SJCRH30 (cell line): ENCODE results near the gene SLF2. TPM values are rescaled to one million over a fixed set of nuclear protein-coding genes. Genes with fewer than 3 reads are reported as not detected.
A peak's percentile ranks its signal among the peaks of the same experiment; 100 is the strongest.
"Not testable (repeated sequence)": the region's sequence is repeated elsewhere in the genome, so short reads cannot be mapped to it uniquely, and the experiment has no call there.

Source experiments
- DNase-seq, 2 experiments: peaks; one replicate each; pipeline ENCODE4 v3.0.0-alpha.2; 2015 to 2020
- H3K27ac ChIP-seq: fragments of 250-450 bp; sonication (Bioruptor Pico); 2 replicates; pipeline ENCODE4 v1.5.1; 2020; ENCODE audit warnings: mild to moderate bottlenecking, moderate library complexity
- H3K27me3 ChIP-seq: fragments of 250-450 bp; sonication (Bioruptor Pico); 2 replicates; pipeline ENCODE4 v1.5.1; 2020; ENCODE audit warnings: mild to moderate bottlenecking, moderate library complexity
- H3K36me3 ChIP-seq: fragments of 250-450 bp; sonication (Bioruptor Pico); 2 replicates; pipeline ENCODE4 v1.5.1; 2020; ENCODE audit warnings: mild to moderate bottlenecking, moderate library complexity
- H3K4me1 ChIP-seq: fragments of 250-450 bp; sonication (Bioruptor Pico); 2 replicates; pipeline ENCODE4 v1.5.1; 2020; ENCODE audit warnings: mild to moderate bottlenecking, moderate library complexity
- H3K4me3 ChIP-seq: fragments of 250-450 bp; sonication (Bioruptor Pico); 2 replicates; pipeline ENCODE4 v1.5.1; 2020; ENCODE audit warnings: mild to moderate bottlenecking, moderate library complexity
- H3K9me3 ChIP-seq: fragments of 250-450 bp; sonication (Bioruptor Pico); replicated peaks from 2 replicates; pipeline ENCODE4 v1.5.1; 2020; ENCODE audit warnings: mild to moderate bottlenecking, moderate library complexity
- total RNA-seq: library from RNA; depleted of rRNA; stranded (reverse); fragments of >200 nt; shearing (Covaris generic); gene quantifications from 2 replicates; pipeline ENCODE4 v1.2.3, GENCODE V29; 2014

Gene SLF2
- total RNA-seq, 1 experiment from 2014 or later: 257 TPM

- no peaks in the 10 kb centered on the region for H3K9me3 ChIP-seq
- no peaks in the 10 kb centered on the region for H3K27me3 ChIP-seq
- no peaks in the 10 kb centered on the region for H3K36me3 ChIP-seq
- H3K4me1 ChIP-seq: peaks cover 26% of the 10 kb centered on the region
- DNase-seq: no peak
- H3K27ac ChIP-seq: no peak overlapping the region
- H3K4me3 ChIP-seq: no peak overlapping the region
Measured at GRCh38 chr10:100874702-100875483, 37.9 kb upstream of the SLF2 start.

- H3K9me3 ChIP-seq: no peaks in the 10 kb centered on the region
- peaks cover 31% of the 10 kb centered on the region for H3K4me1 ChIP-seq
- no peaks in the 10 kb centered on the region for H3K27me3 ChIP-seq
- H3K36me3 ChIP-seq: no peaks in the 10 kb centered on the region
- H3K4me3 ChIP-seq: no peak overlapping the region
- no peak for DNase-seq
- H3K27ac ChIP-seq: no peak overlapping the region
Measured at GRCh38 chr10:100875484-100876166, 37.1 kb upstream of the SLF2 start.

DNA sequence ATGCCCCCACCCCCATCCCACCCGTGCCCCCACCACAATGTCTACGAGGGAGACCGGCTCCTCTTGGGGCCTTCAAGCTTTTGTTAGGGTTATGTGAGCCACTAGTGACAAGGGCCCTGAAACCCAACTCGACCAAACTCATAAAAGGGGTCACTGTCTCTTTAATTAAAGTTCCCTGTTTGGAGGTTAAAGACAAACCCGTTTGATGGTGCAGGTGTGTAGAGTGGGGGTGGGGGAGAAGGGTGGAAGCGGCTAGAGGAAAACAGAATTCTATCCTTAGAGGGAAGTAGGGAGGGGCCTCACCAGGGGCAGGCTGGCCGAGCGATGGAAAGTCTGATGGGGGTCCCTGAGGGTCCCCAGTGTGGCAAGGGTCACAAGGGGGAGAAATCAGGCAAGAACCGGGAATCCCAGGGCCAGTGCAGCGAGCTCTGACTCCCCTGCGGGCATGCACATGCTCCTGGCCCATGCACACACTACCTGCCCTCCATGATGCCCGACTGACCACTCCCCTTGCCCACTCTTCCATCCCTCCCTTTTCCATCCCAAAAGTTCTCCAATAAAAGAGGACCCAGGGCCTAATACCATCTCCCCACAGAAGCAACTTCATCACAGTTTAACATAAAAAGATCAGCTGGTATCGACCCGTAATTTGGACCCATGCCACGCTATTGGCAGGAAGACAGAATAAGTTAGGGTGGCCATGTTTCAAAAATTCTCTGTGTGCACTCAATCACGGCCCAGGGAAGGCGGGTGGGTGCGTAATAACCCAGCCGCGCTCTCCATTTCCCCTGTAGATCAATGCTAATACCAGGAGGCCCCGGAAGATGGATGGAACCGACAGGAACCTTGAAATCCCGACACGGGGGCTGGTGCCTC is 35.9 kb upstream of the SLF2 start:
- Histone ChIP-seq H3K4me3 (no peak overlapping the region), H3K27me3 (no peaks in the 10 kb centered on the region), H3K36me3 (no peaks in the 10 kb centered on the region), H3K27ac (no peak overlapping the region), H3K9me3 (no peaks in the 10 kb centered on the region), H3K4me1 (peaks cover 42% of the 10 kb centered on the region)
- DNase-seq: no peak

DNA sequence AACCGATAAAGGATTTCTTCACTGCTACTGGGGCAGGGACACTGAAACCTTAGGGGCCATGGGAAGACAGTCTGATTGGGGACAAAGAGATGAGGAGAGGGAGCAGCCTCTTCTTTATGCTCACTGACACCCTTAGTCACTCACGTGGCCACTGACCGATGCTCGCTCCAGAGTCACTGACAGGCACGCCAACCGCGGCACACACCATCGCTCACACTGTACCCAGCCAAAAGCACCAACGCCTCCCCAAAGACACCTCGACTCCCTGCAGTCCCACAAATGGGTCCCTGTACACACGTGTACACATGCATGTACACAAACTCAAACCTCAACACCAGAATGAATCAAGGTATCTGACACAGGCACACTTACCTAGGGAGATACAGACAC is 35.3 kb upstream of the SLF2 start:
- H3K27ac ChIP-seq: no peak overlapping the region
- H3K36me3 ChIP-seq: no peaks in the 10 kb centered on the region
- H3K4me3 ChIP-seq: no peak overlapping the region
- DNase-seq: no peak
- peaks cover 46% of the 10 kb centered on the region for H3K4me1 ChIP-seq
- no peaks in the 10 kb centered on the region for H3K27me3 ChIP-seq
- no peaks in the 10 kb centered on the region for H3K9me3 ChIP-seq

- Histone ChIP-seq H3K9me3 (no peaks in the 10 kb centered on the region), H3K27me3 (no peaks in the 10 kb centered on the region), H3K4me3 (no peak overlapping the region), H3K27ac (no peak overlapping the region), H3K4me1 (peaks cover 46% of the 10 kb centered on the region), H3K36me3 (no peaks in the 10 kb centered on the region)
- peak; percentile 86 to 97 for DNase-seq
Measured at GRCh38 chr10:100878291-100878910, 34.4 kb upstream of the SLF2 start.

DNA sequence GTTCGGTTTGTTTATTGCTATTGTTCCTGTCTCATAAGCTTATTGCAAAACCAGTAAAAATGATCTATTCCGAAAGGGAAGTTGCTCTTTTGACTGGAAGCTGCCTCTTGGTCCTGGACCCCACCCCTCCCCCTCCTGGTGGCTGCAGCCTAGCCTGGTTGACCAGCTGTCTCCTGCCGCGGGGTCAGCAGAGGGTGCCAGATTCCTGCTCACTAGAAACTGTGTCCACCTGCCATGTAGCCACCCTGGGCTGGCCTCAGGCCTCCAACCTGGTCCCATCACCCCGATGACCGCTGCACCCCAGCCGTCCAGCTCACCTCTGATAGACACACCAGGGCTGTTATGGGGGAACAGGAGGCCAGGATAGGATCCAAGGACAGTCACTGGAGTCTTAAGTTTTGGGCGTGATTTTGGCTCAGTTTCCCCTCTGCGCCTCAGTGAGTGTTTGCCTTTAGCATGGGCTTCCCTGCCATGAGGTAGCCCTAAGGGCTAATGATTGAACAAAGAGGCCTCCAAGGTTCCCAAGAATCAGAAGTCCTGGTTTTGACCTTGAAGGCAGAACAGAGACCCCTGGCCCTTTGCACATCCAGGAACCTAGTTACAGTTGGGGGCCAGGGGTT is 32.9 kb upstream of the SLF2 start:
- Histone ChIP-seq H3K27me3 (no peaks in the 10 kb centered on the region), H3K9me3 (no peaks in the 10 kb centered on the region), H3K4me3 (no peak overlapping the region), H3K4me1 (peaks cover 58% of the 10 kb centered on the region), H3K27ac (no peak overlapping the region), H3K36me3 (no peaks in the 10 kb centered on the region)
- DNase-seq: peak; percentile 82 to 85

- H3K27ac ChIP-seq: peak overlapping the region; percentile 90
Measured at GRCh38 chr10:100881556-100882213, 31.1 kb upstream of the SLF2 start.

DNA sequence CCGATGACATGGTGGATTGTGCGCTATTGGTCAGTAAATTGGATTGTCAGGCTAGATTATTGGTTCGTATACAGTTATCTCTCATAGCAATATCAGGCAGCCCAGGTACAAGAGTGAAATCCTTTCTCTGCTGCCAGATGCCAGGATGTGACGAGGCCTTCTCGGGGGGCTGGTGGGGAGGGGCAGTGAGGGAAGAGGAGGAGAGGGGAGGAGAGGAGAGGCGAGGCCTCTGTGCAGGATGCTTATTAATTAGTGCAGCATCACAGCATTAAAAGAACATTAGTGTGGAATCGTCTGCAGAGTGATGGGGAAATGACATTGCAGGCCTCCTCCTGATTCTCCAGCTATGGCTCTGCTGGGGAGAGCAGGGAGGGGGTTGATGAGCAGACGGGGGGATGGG is 30.5 kb upstream of the SLF2 start:
- Histone ChIP-seq H3K27me3 (no peaks in the 10 kb centered on the region), H3K9me3 (no peaks in the 10 kb centered on the region), H3K36me3 (no peaks in the 10 kb centered on the region), H3K27ac (peak overlapping the region; percentile 90), H3K4me3 (peak overlapping the region; percentile 23), H3K4me1 (peaks cover 78% of the 10 kb centered on the region)
- DNase-seq: peak; percentile 58 to 67

More at GRCh38 chr10:100881556-100882213, 31.1 kb upstream of the SLF2 start:
- no peaks in the 10 kb centered on the region for H3K9me3 ChIP-seq
- no peak overlapping the region for H3K4me3 ChIP-seq
- H3K4me1 ChIP-seq: peaks cover 75% of the 10 kb centered on the region
- H3K27me3 ChIP-seq: no peaks in the 10 kb centered on the region
- DNase-seq: peak in 1 of 2 experiments; percentile 58
- no peaks in the 10 kb centered on the region for H3K36me3 ChIP-seq

- no peaks in the 10 kb centered on the region for H3K27me3 ChIP-seq
- H3K36me3 ChIP-seq: no peaks in the 10 kb centered on the region
- peak; percentile 65 to 74 for DNase-seq
- H3K4me1 ChIP-seq: peaks cover 83% of the 10 kb centered on the region
- peak overlapping the region; percentile 23 for H3K4me3 ChIP-seq
- H3K27ac ChIP-seq: peak overlapping the region; percentile 90
- no peaks in the 10 kb centered on the region for H3K9me3 ChIP-seq
Measured at GRCh38 chr10:100882671-100883311, 30.0 kb upstream of the SLF2 start.

DNA sequence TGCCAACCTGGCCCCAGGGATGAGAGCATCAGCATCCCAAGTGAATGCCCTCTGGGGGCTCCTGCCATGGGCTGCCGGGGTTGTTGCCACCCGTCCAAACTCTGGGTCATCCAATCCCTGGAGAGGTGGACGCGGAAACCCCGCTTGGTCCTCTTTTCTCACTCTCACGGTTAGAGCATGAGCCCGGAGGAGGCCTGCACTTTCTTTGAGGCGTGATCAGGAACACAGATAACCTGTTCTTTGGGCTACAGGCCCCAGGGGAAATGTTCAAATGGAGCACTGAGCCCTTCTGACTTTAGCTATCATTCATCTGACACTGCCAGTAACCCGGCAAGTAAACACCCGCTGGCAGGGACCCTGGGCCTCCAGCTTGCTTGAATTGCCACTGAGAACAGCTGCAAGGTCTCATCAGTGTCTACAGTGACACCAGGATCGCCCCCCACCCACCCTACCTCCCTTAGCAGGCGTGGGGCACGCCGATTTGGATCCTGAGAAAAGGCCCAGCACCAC is 29.4 kb upstream of the SLF2 start:
- Histone ChIP-seq H3K9me3 (no peaks in the 10 kb centered on the region), H3K4me1 (peaks cover 89% of the 10 kb centered on the region), H3K4me3 (peak overlapping the region; percentile 23), H3K36me3 (no peaks in the 10 kb centered on the region), H3K27ac (peak overlapping the region; percentile 90), H3K27me3 (no peaks in the 10 kb centered on the region)
- DNase-seq: peak; percentile 96 to 98

GRCh38 chr10:100885611-100886010 is 27.2 kb upstream of the SLF2 start:
- H3K4me3 ChIP-seq, H3K36me3 ChIP-seq, DNase-seq, H3K27me3 ChIP-seq, H3K9me3 ChIP-seq: not testable (repeated sequence)
- peak overlapping the region; percentile 100 for H3K27ac ChIP-seq
- peaks cover 92% of the 10 kb centered on the region for H3K4me1 ChIP-seq

DNA sequence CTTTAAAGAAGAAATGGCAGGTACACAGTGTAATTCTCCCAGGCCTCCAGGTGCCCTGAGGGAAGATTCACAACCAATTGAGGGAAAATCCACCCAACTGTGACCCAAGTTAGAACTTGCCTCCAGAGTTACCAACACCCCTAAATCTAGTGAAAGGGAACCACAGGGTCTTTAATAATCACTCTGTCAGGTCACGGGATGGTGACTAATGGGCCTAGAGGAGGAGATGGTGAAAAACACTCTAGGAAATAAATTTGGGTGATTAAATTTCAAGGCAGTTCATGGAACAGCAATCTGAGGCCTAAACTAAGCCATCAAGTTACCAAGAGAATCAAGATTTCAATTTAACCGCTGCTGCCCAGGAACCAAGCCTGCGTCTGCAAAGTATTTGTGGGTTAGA is 26.7 kb upstream of the SLF2 start:
- H3K27me3 ChIP-seq: no peaks in the 10 kb centered on the region
- DNase-seq: peak; percentile 45 to 78
- peak overlapping the region; percentile 100 for H3K27ac ChIP-seq

GRCh38 chr10:100886521-100886920 is 26.2 kb upstream of the SLF2 start:
- Histone ChIP-seq H3K4me3 (peak overlapping the region; percentile 13), H3K9me3 (no peaks in the 10 kb centered on the region), H3K36me3 (no peaks in the 10 kb centered on the region), H3K27ac (peak overlapping the region; percentile 100), H3K4me1 (peaks cover 92% of the 10 kb centered on the region), H3K27me3 (no peaks in the 10 kb centered on the region)
- DNase-seq: peak; percentile 83 to 96

More for the DNA sequence above, 26.7 kb upstream of the SLF2 start:
- Histone ChIP-seq H3K4me1 (peaks cover 92% of the 10 kb centered on the region), H3K36me3 (no peaks in the 10 kb centered on the region), H3K4me3 (peak overlapping the region; percentile 13), H3K9me3 (no peaks in the 10 kb centered on the region)
